HepG2 (cell line): ENCODE data around the gene PCGF5. TPM values are rescaled to one million over a fixed set of nuclear protein-coding genes. Genes with fewer than 3 reads are reported as not detected.

Experiments
- CAMTA2 ChIP-seq: sonication (generic); formaldehyde crosslinking; IDR thresholded peaks from 2 replicates; pipeline ENCODE4 v1.4.0; 2020; ENCODE audit warnings: mild to moderate bottlenecking, missing genetic modification reagents, borderline replicate concordance
- CHD4 ChIP-seq: fragments of 200-600 bp; sonication (generic); IDR thresholded peaks from 2 replicates; pipeline ENCODE4 v1.7.0; 2017; ENCODE audit warnings: mild to moderate bottlenecking, low read length, borderline replicate concordance
- EEA1 ChIP-seq: sonication (generic); formaldehyde crosslinking; IDR thresholded peaks from 2 replicates; pipeline ENCODE4 v1.5.1; 2020; ENCODE audit warnings: mild to moderate bottlenecking, missing genetic modification reagents, borderline replicate concordance
- GTF2F1 ChIP-seq: fragments of 150-350 bp; IDR thresholded peaks from 2 replicates; pipeline ENCODE4 v1.6.1; 2014; ENCODE audit warnings: low read length
- MAFF ChIP-seq: IDR thresholded peaks from 2 replicates; pipeline ENCODE4 v1.6.1; 2011; ENCODE audit warnings: low read depth, low read length, improper control_type of control experiment
- MEIS2 ChIP-seq: sonication (generic); formaldehyde crosslinking; IDR thresholded peaks from 2 replicates; pipeline ENCODE4 v1.9.0; 2021; ENCODE audit warnings: mild to moderate bottlenecking, missing genetic modification reagents
- NFE2L1 ChIP-seq: sonication (generic); formaldehyde crosslinking; IDR thresholded peaks from 2 replicates; pipeline ENCODE4 v1.4.0; 2020; ENCODE audit warnings: missing genetic modification reagents, mild to moderate bottlenecking, borderline replicate concordance
- NFYC ChIP-seq: IDR thresholded peaks from 2 replicates; pipeline ENCODE4 v1.6.1; 2016; ENCODE audit warnings: missing genetic modification reagents, missing compliant biosample characterization
- PLRG1 ChIP-seq: fragments of 450-650 bp; conservative IDR thresholded peaks from 2 replicates; pipeline ENCODE4 v1.6.1; 2016
- PRPF4 ChIP-seq: fragments of 200-400 bp; formaldehyde crosslinking; IDR thresholded peaks from 2 replicates; pipeline ENCODE4 v1.6.1; 2016; ENCODE audit warnings: low read length, low read depth; ENCODE audit not compliant: poor library complexity, severe bottlenecking
- SOX5 ChIP-seq: IDR thresholded peaks from 2 replicates; pipeline ENCODE4 v1.6.1; 2016; ENCODE audit warnings: borderline replicate concordance
- TCF12 ChIP-seq, 2 experiments: fragments of 450-650 bp in 1 of 2; sonication (generic) in 1 of 2; formaldehyde crosslinking in 1 of 2; IDR thresholded peaks; 2 replicates each; pipeline versions ENCODE4 v1.6.1 to v1.8.0; 2017 to 2022; ENCODE audit warnings: antibody characterized with exemption in 1 of 2, mild to moderate bottlenecking in 1 of 2, missing genetic modification reagents in 1 of 2, moderate library complexity in 1 of 2
- ZFP36 ChIP-seq: fragments of 150-350 bp; IDR thresholded peaks from 2 replicates; pipeline ENCODE4 v1.6.1; 2018; ENCODE audit warnings: borderline replicate concordance, low read length, low read depth; ENCODE audit not compliant: partially characterized antibody
- ZMAT3 ChIP-seq: sonication (generic); formaldehyde crosslinking; conservative IDR thresholded peaks from 2 replicates; pipeline ENCODE4 v1.7.0; 2021; ENCODE audit warnings: missing genetic modification reagents
- ZNF253 ChIP-seq: sonication (generic); formaldehyde crosslinking; IDR thresholded peaks from 2 replicates; pipeline ENCODE4 v1.8.0; 2022; ENCODE audit warnings: mild to moderate bottlenecking, missing genetic modification reagents, borderline replicate concordance
- ZNF350 ChIP-seq: sonication (generic); formaldehyde crosslinking; IDR thresholded peaks from 2 replicates; pipeline ENCODE4 v1.4.0; 2020; ENCODE audit warnings: mild to moderate bottlenecking, low read depth, missing genetic modification reagents, borderline replicate concordance
- ZNF543 ChIP-seq: sonication (generic); formaldehyde crosslinking; IDR thresholded peaks from 2 replicates; pipeline ENCODE4 v1.4.0; 2020; ENCODE audit warnings: mild to moderate bottlenecking, missing genetic modification reagents
- ZNF570 ChIP-seq: sonication (generic); formaldehyde crosslinking; IDR thresholded peaks from 2 replicates; pipeline ENCODE4 v1.4.0; 2020; ENCODE audit warnings: mild to moderate bottlenecking, missing genetic modification reagents, borderline replicate concordance
- polyA plus RNA-seq, 8 experiments: library from polyadenylated mRNA; depleted of rRNA in 3 of 8; stranded (reverse) in 7 of 8; unstranded in 1 of 8; fragments of >200 nt; fragmentation: Illumina TruSeq in 4 of 8; extraction: Trizol in 4 of 8; gene quantifications; 2 replicates each; pipeline versions ENCODE4 v1.2.1 to v1.2.3, GENCODE V29; 2011 to 2016; ENCODE audit warnings: low read depth in 4 of 8, missing spikeins in 1 of 8, mixed read lengths in 1 of 8; ENCODE audit not compliant: insufficient read depth in 1 of 8
- total RNA-seq, 5 experiments: library from RNA; depleted of rRNA; stranded (reverse); fragments of >200 nt; fragmentation: Illumina TruSeq; extraction: Trizol; gene quantifications; 2 replicates each; pipeline ENCODE4 v1.2.3, GENCODE V29; 2016; ENCODE audit warnings: low read depth in 1 of 5
- TF ChIP-seq, protein P1 (sequence below): sonication (generic); formaldehyde crosslinking; IDR thresholded peaks from 2 replicates; pipeline ENCODE4 v1.5.0; 2020; ENCODE audit warnings: mild to moderate bottlenecking, missing genetic modification reagents
- TF ChIP-seq, protein P2 (sequence below): sonication (generic); formaldehyde crosslinking; IDR thresholded peaks from 2 replicates; pipeline ENCODE4 v1.5.0; 2020; ENCODE audit warnings: mild to moderate bottlenecking, missing genetic modification reagents
- TF ChIP-seq, protein P3 (sequence below): IDR thresholded peaks from 2 replicates; pipeline ENCODE4 v1.6.1; 2012; ENCODE audit warnings: inconsistent platforms
- TF ChIP-seq, protein P4 (sequence below): sonication (generic); formaldehyde crosslinking; IDR thresholded peaks from 2 replicates; pipeline ENCODE4 v1.8.0; 2023; ENCODE audit warnings: mild to moderate bottlenecking, missing genetic modification reagents
- TF ChIP-seq, protein P5 (sequence below), 2 experiments: fragments of 450-650 bp in 1 of 2; sonication (generic) in 1 of 2; formaldehyde crosslinking; IDR thresholded peaks; 2 replicates each; pipeline versions ENCODE4 v1.5.0 to v1.8.0; 2020 to 2022; ENCODE audit warnings: mild to moderate bottlenecking in 1 of 2, missing genetic modification reagents in 1 of 2

Gene PCGF5
- total and polyA plus RNA-seq, 2 of the 13 experiments (the other 11 are each of a cell fraction or from before 2014, with no cell fraction given), result 61.3 to 138 TPM

DNA sequence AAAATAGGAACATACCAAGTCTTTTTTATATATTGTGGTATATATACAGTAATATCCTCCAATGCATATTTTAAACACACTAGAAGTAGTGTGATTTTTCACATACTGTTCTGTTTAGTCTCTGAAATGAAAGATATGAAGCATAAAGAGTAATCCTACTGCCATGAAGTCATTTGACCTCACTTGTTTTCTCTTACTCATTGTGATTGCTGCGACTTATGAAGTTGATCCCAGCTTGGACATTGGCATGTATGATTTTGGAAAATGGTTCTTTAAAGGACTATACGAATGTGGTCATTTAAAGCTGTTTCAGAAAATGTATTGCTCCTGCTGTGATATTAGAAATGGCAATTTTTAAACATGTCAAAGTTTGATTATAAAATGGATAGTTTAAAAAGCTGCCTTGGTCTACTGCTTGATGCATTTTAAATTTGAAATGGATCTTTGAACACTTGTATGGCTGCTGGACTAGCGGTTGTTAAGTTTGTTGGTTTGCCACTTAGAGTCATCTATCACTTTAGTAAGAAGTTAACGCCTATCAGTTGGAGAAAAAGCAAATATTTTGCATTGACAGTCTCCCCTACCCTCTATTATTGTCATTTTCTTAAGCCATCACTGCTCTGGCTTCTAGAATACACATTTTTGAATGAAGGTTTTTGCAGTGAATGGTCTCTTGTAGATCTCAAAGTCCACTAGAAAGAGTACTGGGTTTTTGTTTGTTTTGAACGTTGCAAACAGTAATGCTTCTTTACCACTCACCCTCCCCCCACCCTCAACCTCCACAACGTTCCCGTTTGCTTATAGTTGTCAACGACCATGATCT is 881 bp upstream of the PCGF5 start (continued):
- TF ChIP-seq, protein P1, sequence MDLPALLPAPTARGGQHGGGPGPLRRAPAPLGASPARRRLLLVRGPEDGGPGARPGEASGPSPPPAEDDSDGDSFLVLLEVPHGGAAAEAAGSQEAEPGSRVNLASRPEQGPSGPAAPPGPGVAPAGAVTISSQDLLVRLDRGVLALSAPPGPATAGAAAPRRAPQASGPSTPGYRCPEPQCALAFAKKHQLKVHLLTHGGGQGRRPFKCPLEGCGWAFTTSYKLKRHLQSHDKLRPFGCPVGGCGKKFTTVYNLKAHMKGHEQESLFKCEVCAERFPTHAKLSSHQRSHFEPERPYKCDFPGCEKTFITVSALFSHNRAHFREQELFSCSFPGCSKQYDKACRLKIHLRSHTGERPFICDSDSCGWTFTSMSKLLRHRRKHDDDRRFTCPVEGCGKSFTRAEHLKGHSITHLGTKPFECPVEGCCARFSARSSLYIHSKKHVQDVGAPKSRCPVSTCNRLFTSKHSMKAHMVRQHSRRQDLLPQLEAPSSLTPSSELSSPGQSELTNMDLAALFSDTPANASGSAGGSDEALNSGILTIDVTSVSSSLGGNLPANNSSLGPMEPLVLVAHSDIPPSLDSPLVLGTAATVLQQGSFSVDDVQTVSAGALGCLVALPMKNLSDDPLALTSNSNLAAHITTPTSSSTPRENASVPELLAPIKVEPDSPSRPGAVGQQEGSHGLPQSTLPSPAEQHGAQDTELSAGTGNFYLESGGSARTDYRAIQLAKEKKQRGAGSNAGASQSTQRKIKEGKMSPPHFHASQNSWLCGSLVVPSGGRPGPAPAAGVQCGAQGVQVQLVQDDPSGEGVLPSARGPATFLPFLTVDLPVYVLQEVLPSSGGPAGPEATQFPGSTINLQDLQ (CRISPR knock-in tag), result no peak
- TF ChIP-seq PRPF4 (peak; percentile 20), TCF12 (IDR thresholded peaks at IDR 0.05) (no peak), TCF12 (CRISPR knock-in tag; IDR thresholded peaks at IDR 0.05) (no peak), MEIS2 (CRISPR knock-in tag) (no peak), ZNF543 (CRISPR knock-in tag) (no peak), GTF2F1 (no peak), ZMAT3 (no peak), ZFP36 (no peak), NFE2L1 (CRISPR knock-in tag) (no peak), EEA1 (CRISPR knock-in tag) (no peak), NFYC (no peak), MAFF (no peak), ZNF570 (CRISPR knock-in tag) (no peak), ZNF253 (CRISPR knock-in tag) (no peak), PLRG1 (no peak), CAMTA2 (CRISPR knock-in tag) (no peak), SOX5 (CRISPR knock-in tag) (no peak; the same call in 1 of the 2 replicates), CHD4 (no peak), ZNF350 (CRISPR knock-in tag) (no peak)
- TF ChIP-seq, protein P2, sequence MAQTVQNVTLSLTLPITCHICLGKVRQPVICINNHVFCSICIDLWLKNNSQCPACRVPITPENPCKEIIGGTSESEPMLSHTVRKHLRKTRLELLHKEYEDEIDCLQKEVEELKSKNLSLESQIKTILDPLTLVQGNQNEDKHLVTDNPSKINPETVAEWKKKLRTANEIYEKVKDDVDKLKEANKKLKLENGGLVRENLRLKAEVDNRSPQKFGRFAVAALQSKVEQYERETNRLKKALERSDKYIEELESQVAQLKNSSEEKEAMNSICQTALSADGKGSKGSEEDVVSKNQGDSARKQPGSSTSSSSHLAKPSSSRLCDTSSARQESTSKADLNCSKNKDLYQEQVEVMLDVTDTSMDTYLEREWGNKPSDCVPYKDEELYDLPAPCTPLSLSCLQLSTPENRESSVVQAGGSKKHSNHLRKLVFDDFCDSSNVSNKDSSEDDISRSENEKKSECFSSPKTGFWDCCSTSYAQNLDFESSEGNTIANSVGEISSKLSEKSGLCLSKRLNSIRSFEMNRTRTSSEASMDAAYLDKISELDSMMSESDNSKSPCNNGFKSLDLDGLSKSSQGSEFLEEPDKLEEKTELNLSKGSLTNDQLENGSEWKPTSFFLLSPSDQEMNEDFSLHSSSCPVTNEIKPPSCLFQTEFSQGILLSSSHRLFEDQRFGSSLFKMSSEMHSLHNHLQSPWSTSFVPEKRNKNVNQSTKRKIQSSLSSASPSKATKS, result no peak
- TF ChIP-seq, protein P3, sequence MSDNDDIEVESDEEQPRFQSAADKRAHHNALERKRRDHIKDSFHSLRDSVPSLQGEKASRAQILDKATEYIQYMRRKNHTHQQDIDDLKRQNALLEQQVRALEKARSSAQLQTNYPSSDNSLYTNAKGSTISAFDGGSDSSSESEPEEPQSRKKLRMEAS, result 0 out of 2 replicates have a peak, but pooled peaks have one; percentile 40
- TF ChIP-seq, protein P4, sequence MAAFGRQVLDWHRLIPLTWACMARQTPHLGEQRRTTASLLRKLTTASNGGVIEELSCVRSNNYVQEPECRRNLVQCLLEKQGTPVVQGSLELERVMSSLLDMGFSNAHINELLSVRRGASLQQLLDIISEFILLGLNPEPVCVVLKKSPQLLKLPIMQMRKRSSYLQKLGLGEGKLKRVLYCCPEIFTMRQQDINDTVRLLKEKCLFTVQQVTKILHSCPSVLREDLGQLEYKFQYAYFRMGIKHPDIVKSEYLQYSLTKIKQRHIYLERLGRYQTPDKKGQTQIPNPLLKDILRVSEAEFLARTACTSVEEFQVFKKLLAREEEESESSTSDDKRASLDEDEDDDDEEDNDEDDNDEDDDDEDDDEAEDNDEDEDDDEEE, result no peak
- TF ChIP-seq, protein P5, sequence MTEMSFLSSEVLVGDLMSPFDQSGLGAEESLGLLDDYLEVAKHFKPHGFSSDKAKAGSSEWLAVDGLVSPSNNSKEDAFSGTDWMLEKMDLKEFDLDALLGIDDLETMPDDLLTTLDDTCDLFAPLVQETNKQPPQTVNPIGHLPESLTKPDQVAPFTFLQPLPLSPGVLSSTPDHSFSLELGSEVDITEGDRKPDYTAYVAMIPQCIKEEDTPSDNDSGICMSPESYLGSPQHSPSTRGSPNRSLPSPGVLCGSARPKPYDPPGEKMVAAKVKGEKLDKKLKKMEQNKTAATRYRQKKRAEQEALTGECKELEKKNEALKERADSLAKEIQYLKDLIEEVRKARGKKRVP (CRISPR knock-in tag; IDR thresholded peaks at IDR 0.05), result no peak
